SU-DHL-6 (cell line): ENCODE data around the gene SORCS2.

ENCODE experiments used
- H2AFZ ChIP-seq: fragments of 200-600 bp; sonication (generic); 2 replicates; pipeline ENCODE4 v1.6.1; 2014; ENCODE audit warnings: low read depth, mild to moderate bottlenecking, moderate library complexity, mixed read lengths, antibody characterized with exemption, low read length; ENCODE audit not compliant: severe bottlenecking
- H3F3A ChIP-seq: fragments of 200-600 bp; shearing (Covaris generic); 2 replicates; pipeline ENCODE4 v1.6.0; 2016; ENCODE audit warnings: antibody characterized with exemption, mild to moderate bottlenecking; ENCODE audit not compliant: insufficient read depth
- H3K27ac ChIP-seq: fragments of 200-600 bp; sonication (generic); 2 replicates; pipeline ENCODE4 v1.5.1; 2016; ENCODE audit warnings: low read depth, mild to moderate bottlenecking, low read length, moderate library complexity, mixed read lengths
- H3K27me3 ChIP-seq: fragments of 200-600 bp; sonication (generic), shearing (Covaris generic); 2 replicates; pipeline ENCODE4 v1.6.0; 2014; ENCODE audit warnings: mild to moderate bottlenecking, low read length
- H3K36me3 ChIP-seq: fragments of 200-600 bp; sonication (generic); 2 replicates; pipeline ENCODE4 v1.6.1; 2014; ENCODE audit warnings: mild to moderate bottlenecking, low read length, mixed read lengths
- H3K4me2 ChIP-seq: fragments of 300-600, 200-600 bp; shearing (Covaris generic), sonication (generic); 2 replicates; pipeline ENCODE4 v1.6.0; 2014; ENCODE audit warnings: low read length, low read depth, mild to moderate bottlenecking; ENCODE audit not compliant: poor library complexity, severe bottlenecking
- H3K4me3 ChIP-seq: fragments of 200-600 bp; sonication (generic); 2 replicates; pipeline ENCODE4 v1.5.1; 2014; ENCODE audit warnings: antibody characterized with exemption, low read length, mild to moderate bottlenecking, mixed read lengths; ENCODE audit not compliant: insufficient read depth, poor library complexity, severe bottlenecking
- H3K79me2 ChIP-seq: fragments of 200-600 bp; sonication (generic); 2 replicates; pipeline ENCODE4 v1.6.1; 2014; ENCODE audit warnings: mild to moderate bottlenecking, low read length, moderate library complexity; ENCODE audit not compliant: insufficient read depth
- H3K9ac ChIP-seq: fragments of 200-600 bp; sonication (generic); 2 replicates; pipeline ENCODE4 v1.7.0; 2014; ENCODE audit warnings: mild to moderate bottlenecking, low read length
- H3K9me2 ChIP-seq: fragments of 200-600 bp; sonication (generic); replicated peaks from 2 replicates; pipeline ENCODE4 v1.6.1; 2014; ENCODE audit warnings: low read length; ENCODE audit not compliant: insufficient read depth
- H3K9me3 ChIP-seq: fragments of 200-600 bp; sonication (generic); 2 replicates; pipeline ENCODE4 v1.6.1; 2014; ENCODE audit warnings: low read length, mixed read lengths; ENCODE audit not compliant: insufficient read depth
- H4K20me1 ChIP-seq: fragments of 200-600 bp; sonication (generic); 2 replicates; pipeline ENCODE4 v1.6.1; 2014; ENCODE audit warnings: low read depth, mild to moderate bottlenecking, antibody characterized with exemption, low read length, moderate library complexity, mixed read lengths
- CTCF ChIP-seq: fragments of 200-600 bp; sonication (generic); IDR thresholded peaks from one replicate; pipeline ENCODE4 v1.5.1; 2017; ENCODE audit warnings: antibody characterized with exemption, mild to moderate bottlenecking, low read length, moderate library complexity; ENCODE audit not compliant: insufficient read depth, poor library complexity, severe bottlenecking
- EZH2phosphoT487 ChIP-seq: fragments of 200-600 bp; sonication (generic), shearing (Covaris generic); conservative IDR thresholded peaks from 2 replicates; pipeline ENCODE4 v1.6.1; 2018; ENCODE audit warnings: mild to moderate bottlenecking, antibody characterized with exemption, low read length, moderate library complexity, mixed read lengths

The SORCS2 gene

GRCh38 chr4:7762376-7763030 lies 570.2 kb downstream of the SORCS2 start:
- no peaks in the 10 kb centered on the region for H3K27me3 ChIP-seq
- no peaks in the 10 kb centered on the region for H3K9me3 ChIP-seq
- H3F3A ChIP-seq, result no peaks in the 10 kb centered on the region
- TF ChIP-seq EZH2phosphoT487 (no peak), CTCF (no peak)
- no peak overlapping the region for H3K9ac ChIP-seq
- no peaks in the 10 kb centered on the region for H3K79me2 ChIP-seq
- no peaks in the 10 kb centered on the region for H4K20me1 ChIP-seq
- no peak overlapping the region for H3K4me2 ChIP-seq
- no peak overlapping the region for H3K4me3 ChIP-seq
- no peak overlapping the region for H2AFZ ChIP-seq
- no peaks in the 10 kb centered on the region for H3K9me2 ChIP-seq
- H3K27ac ChIP-seq, result no peak overlapping the region
- H3K36me3 ChIP-seq, result no peaks in the 10 kb centered on the region

GRCh38 chr4:7763106-7763505 lies 570.8 kb downstream of the SORCS2 start:
- Histone ChIP-seq H4K20me1 (no peaks in the 10 kb centered on the region), H2AFZ (no peak overlapping the region), H3K4me2 (no peak overlapping the region), H3F3A (no peaks in the 10 kb centered on the region), H3K9ac (no peak overlapping the region), H3K27me3 (no peaks in the 10 kb centered on the region), H3K9me2 (no peaks in the 10 kb centered on the region), H3K9me3 (no peaks in the 10 kb centered on the region), H3K27ac (no peak overlapping the region), H3K4me3 (no peak overlapping the region), H3K79me2 (no peaks in the 10 kb centered on the region), H3K36me3 (no peaks in the 10 kb centered on the region)
- no peak for TF ChIP-seq EZH2phosphoT487

- no peaks in the 10 kb centered on the region for H3K79me2 ChIP-seq
- H3K4me2 ChIP-seq, result no peak overlapping the region
- H3F3A ChIP-seq, result no peaks in the 10 kb centered on the region
- H3K9me2 ChIP-seq, result no peaks in the 10 kb centered on the region
- no peak overlapping the region for H3K9ac ChIP-seq
- no peaks in the 10 kb centered on the region for H3K36me3 ChIP-seq
- no peak overlapping the region for H3K4me3 ChIP-seq
- no peak overlapping the region for H3K27ac ChIP-seq
- no peaks in the 10 kb centered on the region for H3K27me3 ChIP-seq
- no peak overlapping the region for H2AFZ ChIP-seq
- H4K20me1 ChIP-seq, result no peaks in the 10 kb centered on the region
- no peaks in the 10 kb centered on the region for H3K9me3 ChIP-seq
- TF ChIP-seq CTCF (no peak), EZH2phosphoT487 (no peak)
Measured at GRCh38 chr4:7763788-7764187, 571.5 kb downstream of the SORCS2 start.

GRCh38 chr4:7764466-7764865 lies 572.1 kb downstream of the SORCS2 start:
- TF ChIP-seq EZH2phosphoT487 (no peak), CTCF (no peak)
- H3K9ac ChIP-seq, result no peak overlapping the region
- H3K27me3 ChIP-seq, result no peaks in the 10 kb centered on the region
- H3K9me2 ChIP-seq, result no peaks in the 10 kb centered on the region
- no peaks in the 10 kb centered on the region for H3K36me3 ChIP-seq
- no peak overlapping the region for H2AFZ ChIP-seq
- no peaks in the 10 kb centered on the region for H4K20me1 ChIP-seq
- H3K4me2 ChIP-seq, result no peak overlapping the region
- no peak overlapping the region for H3K27ac ChIP-seq
- H3K79me2 ChIP-seq, result no peaks in the 10 kb centered on the region
- no peak overlapping the region for H3K4me3 ChIP-seq
- no peaks in the 10 kb centered on the region for H3K9me3 ChIP-seq
- no peaks in the 10 kb centered on the region for H3F3A ChIP-seq
